ENCODE data around the gene HFM1. TPM values are rescaled to one million over a fixed set of nuclear protein-coding genes. Genes with fewer than 3 reads are reported as not detected.
A peak's percentile ranks its signal among the peaks of the same experiment; 100 is the strongest.

HFM1 gene
- total and polyA plus RNA-seq, 10 of the 15 experiments (the other 5 are each of a cell fraction or from before 2014, with no cell fraction given) = not detected

GRCh38 chr1:91406773-91407389 is 2.2 kb upstream of the HFM1 start:
- in situ Hi-C loops (cut with MboI) = no loop called here
- POLR2A ChIA-PET = no interaction called here
- ATAC-seq (no peak), DNase-seq (ENCODE audit: low read depth, low spot score) (no peak), FAIRE-seq (no peak)
- Histone ChIP-seq H3K27me3 (replicated peaks in 1 of 2; ENCODE audit: control insufficient read depth in 2 of 2, insufficient read depth in 2 of 2, low read length in 1 of 2) (peaks cover 0 to 15% of the 10 kb centered on the region in 2 experiments; a peak in 3 of 4 replicates), H2AFZ (ENCODE audit: control insufficient read depth, low read depth, low read length) (no peak overlapping the region), H3K9me3 (replicated peaks; ENCODE audit: control insufficient read depth, insufficient read depth, low read length) (no peaks in the 10 kb centered on the region), H4K20me1 (ENCODE audit: control insufficient read depth, insufficient read depth) (no peaks in the 10 kb centered on the region), H3K36me3 (ENCODE audit: control insufficient read depth in 2 of 2, insufficient read depth in 2 of 2, low read length in 1 of 2) (no peaks in the 10 kb centered on the region), H3K9ac (ENCODE audit: control insufficient read depth, insufficient read depth, low read length) (no peak overlapping the region), H3K4me1 (ENCODE audit: control insufficient read depth, insufficient read depth, low read length) (no peaks in the 10 kb centered on the region), H3K4me3 (no peak overlapping the region), H3K27ac (ENCODE audit: control insufficient read depth, insufficient read depth) (no peak overlapping the region), H3K4me2 (ENCODE audit: control insufficient read depth, insufficient read depth) (no peak overlapping the region), H3K79me2 (ENCODE audit: control insufficient read depth, insufficient read depth, low read length) (no peaks in the 10 kb centered on the region)
- 25% methylated on average over 7 of the region's 7 CpGs for WGBS (ENCODE audit: insufficient coverage, insufficient replicate concordance, low lambda C conversion rate, missing lambda C conversion rate)
- CTCF ChIA-PET = interaction anchor here (0.6 to 0.9 kb wide), 2 partner anchors 213 to 521 kb away, joined by 3 to 4 read pairs; no protein-coding TSS in a partner anchor
- RAD21 ChIA-PET (ENCODE audit: unreplicated experiment) = no interaction called here
- intact Hi-C loops (cut with micrococcal nuclease; ENCODE audit: unreplicated experiment) = loop anchor here (5.0 kb wide), 1 partner anchor 520 kb away; no protein-coding TSS in a partner anchor
- no TSS peak for BruUV-seq (replicated peaks)
- SMC1A ChIA-PET (ENCODE audit: uncharacterized antibody, unreplicated experiment) = no interaction called here
- TF ChIP-seq POLR2A (IDR thresholded peaks at IDR 0.05; ENCODE audit: low read depth, low read length) (no peak), NKRF (conservative IDR thresholded peaks at IDR 0.05) (no peak), BCLAF1 (IDR thresholded peaks at IDR 0.05) (no peak), CTCF (IDR thresholded peaks at IDR 0.05 in 2 of 3, conservative IDR thresholded peaks at IDR 0.05 in 1 of 3; ENCODE audit: control insufficient read depth in 2 of 3, extremely low read depth in 1 of 3, insufficient read depth in 1 of 3, low read depth in 3 of 3, low read length in 3 of 3) (peak in 1 of 3 experiments; percentile 26; a peak in 2 of 6 replicates), EZH2 (IDR thresholded peaks at IDR 0.05; ENCODE audit: borderline replicate concordance, control insufficient read depth, low read depth, low read length) (no peak), YY1 (IDR thresholded peaks at IDR 0.05; ENCODE audit: low read depth, low read length) (no peak), MTA3 (IDR thresholded peaks at IDR 0.05; ENCODE audit: borderline replicate concordance, low read length) (no peak)

Measured in GM12878 (cell line).